ENCODE measurements around the gene GIT2.
"Not testable (repeated sequence)": the region's sequence is repeated elsewhere in the genome, so short reads cannot be mapped to it uniquely, and the experiment has no call there.

The GIT2 gene

DNA sequence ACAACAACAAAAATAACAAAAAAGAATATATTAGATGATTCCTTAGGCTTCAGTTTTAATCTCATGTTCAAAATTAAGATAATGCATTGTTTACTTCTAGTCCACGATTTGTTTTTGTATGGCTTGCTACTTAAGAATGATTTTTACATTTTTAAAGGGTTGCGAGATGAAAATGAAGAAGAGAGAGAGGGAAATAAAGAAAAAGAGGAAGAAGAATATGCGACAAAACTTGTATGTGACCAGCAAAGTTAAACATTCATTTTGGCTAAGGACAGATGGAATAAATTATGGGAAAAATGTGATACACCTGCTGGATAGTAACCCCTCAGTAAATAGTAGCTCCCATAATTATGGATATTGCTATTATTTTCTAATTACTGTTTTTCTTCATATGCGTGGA, 1.2 kb upstream of the GIT2 start:
- Mint-ChIP-seq H3K4me3 (peak overlapping the region; percentile 89), H3K9me3 (no peaks in the 10 kb centered on the region), H3K4me1 (ENCODE audit: low read depth) (peaks cover 50% of the 10 kb centered on the region), H3K36me3 (ENCODE audit: low read depth) (peaks cover 11% of the 10 kb centered on the region), H3K27ac (no peak overlapping the region), H3K27me3 (ENCODE audit: low read depth) (no peaks in the 10 kb centered on the region)

DNA sequence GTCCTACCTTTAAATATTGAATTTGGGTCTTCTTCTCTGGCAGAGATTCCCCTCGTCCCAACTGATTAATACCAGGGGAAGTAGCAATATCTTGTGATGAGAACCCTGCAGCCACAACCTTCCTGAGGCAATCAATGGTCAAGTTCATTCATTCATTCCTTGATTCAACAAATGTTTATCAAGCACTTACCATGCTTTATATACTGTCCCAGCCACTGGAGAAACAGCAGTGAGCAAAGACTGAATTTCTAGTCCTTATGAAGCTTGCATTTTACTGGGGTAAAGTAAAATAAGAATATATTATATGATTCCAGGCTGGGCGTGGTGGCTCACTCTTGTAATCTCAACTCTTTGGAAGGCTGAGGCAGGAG, 300 bp upstream of the GIT2 start:
- peaks cover 51% of the 10 kb centered on the region for H3K4me1 Mint-ChIP-seq (ENCODE audit: low read depth)
- H3K27ac Mint-ChIP-seq: peak overlapping the region; percentile 84
- peaks cover 10% of the 10 kb centered on the region for H3K36me3 Mint-ChIP-seq (ENCODE audit: low read depth)
- no peaks in the 10 kb centered on the region for H3K27me3 Mint-ChIP-seq (ENCODE audit: low read depth)
- no peaks in the 10 kb centered on the region for H3K9me3 Mint-ChIP-seq
- peak overlapping the region; percentile 80 for H3K4me3 Mint-ChIP-seq

DNA sequence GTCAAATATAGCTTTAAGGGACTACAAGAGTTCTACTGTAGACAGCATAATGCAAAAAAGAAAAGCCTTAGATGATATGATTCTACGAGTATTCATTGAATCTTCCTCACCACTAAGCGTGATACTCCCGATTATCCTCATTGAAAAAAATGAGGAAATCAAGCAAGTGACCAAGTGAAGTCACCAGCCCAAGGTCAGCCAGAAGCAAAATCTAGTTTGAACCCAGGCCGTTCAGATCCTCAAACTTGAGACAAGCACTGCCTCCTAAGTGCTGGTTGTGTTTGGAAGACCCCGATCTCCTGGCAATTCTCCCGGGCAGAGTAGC, 845 bp downstream of the GIT2 start:
- Mint-ChIP-seq H3K27ac (peak overlapping the region; percentile 93), H3K4me1 (ENCODE audit: low read depth) (peaks cover 55% of the 10 kb centered on the region), H3K9me3 (no peaks in the 10 kb centered on the region), H3K27me3 (ENCODE audit: low read depth) (no peaks in the 10 kb centered on the region), H3K36me3 (ENCODE audit: low read depth) (peaks cover 15% of the 10 kb centered on the region), H3K4me3 (peak overlapping the region; percentile 92)

DNA sequence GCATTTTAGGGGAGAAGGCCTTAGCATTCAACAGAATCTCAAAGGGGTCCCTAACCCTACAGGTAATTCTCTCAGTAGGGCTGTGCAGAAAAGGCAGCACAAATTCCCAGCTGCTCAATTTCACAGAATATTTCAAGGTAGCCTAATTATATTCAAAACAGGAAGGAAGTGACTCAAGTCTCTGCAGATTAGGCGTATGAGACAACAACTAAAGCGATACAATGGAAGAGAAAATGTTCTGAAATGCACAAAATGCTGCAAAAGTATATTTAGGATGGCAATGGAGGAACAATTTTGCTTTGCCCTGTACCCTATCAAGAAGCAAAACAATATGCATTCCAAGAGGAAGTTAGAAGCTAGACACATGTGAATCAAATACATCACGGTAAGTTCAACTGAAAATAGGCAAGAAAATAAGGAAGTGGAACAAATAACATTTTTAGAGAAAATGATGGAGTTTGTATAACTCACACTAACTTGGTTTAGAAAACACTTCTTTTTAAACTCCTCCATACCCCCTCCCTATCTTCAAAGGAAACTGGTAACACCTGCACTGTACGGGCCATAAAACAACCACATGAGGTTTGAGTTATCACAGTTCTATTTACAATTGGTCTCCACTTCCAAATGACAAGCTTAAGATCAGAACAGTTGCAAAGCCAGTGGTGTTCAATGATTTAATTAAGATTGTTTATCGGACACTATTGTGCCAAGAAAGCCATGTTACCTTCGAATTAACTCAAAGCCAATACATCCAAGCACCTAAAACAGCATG, 1.6 kb downstream of the GIT2 start:
- peak overlapping the region; percentile 93 for H3K27ac Mint-ChIP-seq
- H3K4me1 Mint-ChIP-seq (ENCODE audit: low read depth): peaks cover 57% of the 10 kb centered on the region
- no peaks in the 10 kb centered on the region for H3K9me3 Mint-ChIP-seq
- H3K36me3 Mint-ChIP-seq (ENCODE audit: low read depth): peaks cover 18% of the 10 kb centered on the region
- peak overlapping the region; percentile 92 for H3K4me3 Mint-ChIP-seq
- H3K27me3 Mint-ChIP-seq (ENCODE audit: low read depth): no peaks in the 10 kb centered on the region

DNA sequence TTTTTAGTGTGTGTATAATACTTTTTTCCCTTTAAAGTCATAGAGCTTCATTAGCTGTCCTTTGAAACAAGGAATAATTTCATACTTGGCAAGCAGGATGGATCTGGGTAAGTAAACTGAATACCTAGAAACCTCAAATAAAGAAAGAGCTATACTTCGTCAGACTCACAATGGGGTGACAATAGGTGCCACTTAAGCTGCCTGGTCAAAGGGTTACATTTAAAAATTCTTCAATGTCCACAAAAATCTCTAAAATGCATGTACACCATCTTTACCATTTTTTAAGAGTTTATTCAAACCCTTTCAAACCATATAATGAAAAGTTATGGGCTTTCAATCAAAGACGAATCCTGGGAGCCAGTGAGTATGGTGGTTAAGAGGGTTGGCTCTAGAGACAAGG, 3.1 kb downstream of the GIT2 start:
- peaks cover 55% of the 10 kb centered on the region for H3K4me1 Mint-ChIP-seq (ENCODE audit: low read depth)
- no peaks in the 10 kb centered on the region for H3K9me3 Mint-ChIP-seq
- H3K27ac Mint-ChIP-seq: peak overlapping the region; percentile 49
- peaks cover 25% of the 10 kb centered on the region for H3K36me3 Mint-ChIP-seq (ENCODE audit: low read depth)
- H3K4me3 Mint-ChIP-seq: peak overlapping the region; percentile 57
- H3K27me3 Mint-ChIP-seq (ENCODE audit: low read depth): no peaks in the 10 kb centered on the region

DNA sequence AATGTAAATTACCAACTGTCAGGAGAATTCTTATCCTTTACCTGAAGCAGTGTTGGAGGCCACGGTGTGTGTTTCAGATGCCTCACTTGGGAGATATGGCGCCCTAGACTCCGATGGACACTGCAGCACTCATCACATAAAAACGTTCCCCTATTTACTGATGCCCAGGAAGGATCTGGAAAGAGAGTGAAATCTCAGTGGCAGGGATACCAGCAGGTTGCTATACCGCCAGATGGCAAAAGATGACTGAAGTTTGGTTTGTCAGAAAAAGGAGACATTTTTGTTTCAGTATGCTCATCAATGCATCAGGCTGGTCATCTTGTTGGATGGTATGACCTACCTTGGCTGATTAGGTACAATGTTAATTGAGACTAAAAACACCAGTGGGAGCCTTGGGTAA, 4.6 kb downstream of the GIT2 start:
- Mint-ChIP-seq H3K27me3 (ENCODE audit: low read depth) (no peaks in the 10 kb centered on the region), H3K4me3 (no peak overlapping the region), H3K36me3 (ENCODE audit: low read depth) (peaks cover 32% of the 10 kb centered on the region), H3K27ac (no peak overlapping the region), H3K9me3 (no peaks in the 10 kb centered on the region), H3K4me1 (ENCODE audit: low read depth) (peaks cover 54% of the 10 kb centered on the region)

DNA sequence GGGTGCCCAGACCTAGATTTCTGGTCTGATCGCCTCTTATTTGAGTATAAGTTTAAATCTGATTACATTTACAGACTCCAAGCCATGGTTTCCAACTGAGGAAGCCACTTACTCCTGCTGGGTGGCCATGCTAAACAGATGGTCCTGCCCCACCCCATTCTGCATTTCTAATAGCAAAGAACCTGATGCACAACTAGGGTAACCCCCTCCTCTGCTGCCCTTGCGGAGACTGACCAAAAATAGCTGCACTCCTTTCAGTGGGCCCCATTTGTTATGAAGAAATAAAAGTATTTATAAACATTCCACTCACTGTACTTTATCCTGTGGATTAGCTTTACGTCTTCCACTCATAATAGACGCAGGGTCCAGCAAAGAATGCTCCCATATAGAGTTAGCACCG, 6.8 kb downstream of the GIT2 start:
- Mint-ChIP-seq H3K9me3 (no peaks in the 10 kb centered on the region), H3K27me3 (ENCODE audit: low read depth) (no peaks in the 10 kb centered on the region), H3K27ac (no peak overlapping the region), H3K4me1 (ENCODE audit: low read depth) (peaks cover 49% of the 10 kb centered on the region), H3K36me3 (ENCODE audit: low read depth) (peaks cover 38% of the 10 kb centered on the region), H3K4me3 (no peak overlapping the region)

DNA sequence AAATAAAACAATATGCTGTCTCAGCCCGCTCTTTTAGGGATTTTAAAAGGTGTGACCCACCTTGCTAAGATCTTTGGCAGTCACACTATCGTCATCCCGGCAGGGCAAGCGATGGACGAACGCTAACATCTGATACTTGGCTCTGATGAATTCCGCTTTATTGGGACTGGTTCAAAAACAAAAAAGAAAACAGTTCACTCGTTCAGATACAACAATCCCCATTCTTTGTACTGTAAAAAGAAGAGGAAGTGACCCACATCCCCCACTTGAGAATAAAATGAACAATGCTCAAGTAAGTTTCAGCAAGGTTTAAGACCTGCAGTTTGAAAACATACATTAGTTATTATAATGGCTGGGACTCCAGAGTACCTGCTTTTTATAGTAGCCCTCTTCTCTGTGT, 7.3 kb downstream of the GIT2 start:
- Mint-ChIP-seq H3K27me3 (ENCODE audit: low read depth) (no peaks in the 10 kb centered on the region), H3K4me3 (no peak overlapping the region), H3K4me1 (ENCODE audit: low read depth) (peaks cover 49% of the 10 kb centered on the region), H3K27ac (no peak overlapping the region), H3K36me3 (ENCODE audit: low read depth) (peaks cover 37% of the 10 kb centered on the region), H3K9me3 (no peaks in the 10 kb centered on the region)

DNA sequence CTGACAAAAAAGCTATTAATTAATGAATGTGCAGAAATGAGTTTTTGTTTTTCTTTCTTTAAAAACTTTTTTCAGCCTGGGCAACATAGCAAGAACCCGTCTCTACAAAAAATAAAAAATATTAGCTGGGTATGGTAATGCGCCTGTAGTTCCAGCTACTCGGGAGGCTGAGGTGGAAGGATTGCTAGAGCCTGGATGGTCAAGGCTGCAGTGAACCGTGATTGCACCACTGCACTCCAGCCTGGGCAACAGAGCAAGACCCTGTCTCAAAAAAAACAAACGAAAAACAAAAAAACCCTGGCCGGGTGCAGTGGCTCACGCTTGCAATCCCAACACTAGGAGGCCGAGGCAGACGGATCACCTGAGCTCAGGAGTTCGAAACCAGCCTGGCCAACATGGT, 7.9 kb downstream of the GIT2 start:
- Mint-ChIP-seq H3K4me1 (ENCODE audit: low read depth) (peaks cover 48% of the 10 kb centered on the region), H3K9me3 (no peaks in the 10 kb centered on the region), H3K36me3 (ENCODE audit: low read depth) (peaks cover 44% of the 10 kb centered on the region), H3K27ac (no peak overlapping the region), H3K27me3 (ENCODE audit: low read depth) (no peaks in the 10 kb centered on the region), H3K4me3 (no peak overlapping the region)

DNA sequence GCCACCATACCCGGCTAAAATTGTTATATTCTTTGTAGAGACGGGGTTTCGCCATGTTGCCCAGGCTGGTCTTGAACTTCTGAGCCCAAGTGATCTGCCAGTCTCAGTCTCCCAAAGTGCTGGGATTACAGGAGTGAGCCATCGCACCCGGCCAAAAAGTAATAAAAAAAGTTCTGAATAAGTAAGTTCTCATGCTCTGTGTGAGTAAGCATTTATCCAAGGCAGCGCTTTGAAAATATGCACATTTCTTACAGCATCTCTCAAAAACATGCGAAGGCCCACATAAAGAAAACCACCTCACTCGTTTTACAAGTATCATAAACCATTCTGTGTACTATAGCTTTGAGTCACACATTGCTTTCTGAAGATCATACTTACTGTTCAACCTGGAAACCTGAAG, 8.6 kb downstream of the GIT2 start:
- no peaks in the 10 kb centered on the region for H3K27me3 Mint-ChIP-seq (ENCODE audit: low read depth)
- H3K27ac Mint-ChIP-seq: peak overlapping the region; percentile 57
- peaks cover 45% of the 10 kb centered on the region for H3K4me1 Mint-ChIP-seq (ENCODE audit: low read depth)
- H3K4me3 Mint-ChIP-seq: no peak overlapping the region
- peaks cover 48% of the 10 kb centered on the region for H3K36me3 Mint-ChIP-seq (ENCODE audit: low read depth)
- no peaks in the 10 kb centered on the region for H3K9me3 Mint-ChIP-seq

DNA sequence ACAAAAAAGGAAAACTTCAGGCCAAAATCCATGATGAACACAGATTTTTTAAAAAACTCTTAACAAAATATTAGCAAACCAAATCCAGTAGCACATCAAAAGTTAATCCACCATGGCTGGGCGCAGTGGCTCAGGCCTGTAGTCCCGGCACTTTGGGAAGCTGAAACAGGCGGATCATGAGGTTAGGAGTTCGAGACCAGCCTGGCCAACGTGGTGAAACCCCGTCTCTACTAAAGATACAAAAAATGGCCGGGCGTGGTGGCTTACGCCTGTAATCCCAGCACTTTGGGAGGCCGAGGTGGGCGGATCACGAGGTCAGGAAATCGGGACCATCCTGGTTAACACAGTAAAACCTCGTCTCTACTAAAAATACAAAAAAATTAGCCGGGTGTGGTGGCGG, 9.9 kb downstream of the GIT2 start:
- H3K36me3 Mint-ChIP-seq (ENCODE audit: low read depth): peaks cover 55% of the 10 kb centered on the region
- H3K4me1 Mint-ChIP-seq (ENCODE audit: low read depth): peaks cover 50% of the 10 kb centered on the region
- not testable (repeated sequence) for H3K4me3 Mint-ChIP-seq; H3K27ac Mint-ChIP-seq; H3K9me3 Mint-ChIP-seq; H3K27me3 Mint-ChIP-seq (ENCODE audit: low read depth)

DNA sequence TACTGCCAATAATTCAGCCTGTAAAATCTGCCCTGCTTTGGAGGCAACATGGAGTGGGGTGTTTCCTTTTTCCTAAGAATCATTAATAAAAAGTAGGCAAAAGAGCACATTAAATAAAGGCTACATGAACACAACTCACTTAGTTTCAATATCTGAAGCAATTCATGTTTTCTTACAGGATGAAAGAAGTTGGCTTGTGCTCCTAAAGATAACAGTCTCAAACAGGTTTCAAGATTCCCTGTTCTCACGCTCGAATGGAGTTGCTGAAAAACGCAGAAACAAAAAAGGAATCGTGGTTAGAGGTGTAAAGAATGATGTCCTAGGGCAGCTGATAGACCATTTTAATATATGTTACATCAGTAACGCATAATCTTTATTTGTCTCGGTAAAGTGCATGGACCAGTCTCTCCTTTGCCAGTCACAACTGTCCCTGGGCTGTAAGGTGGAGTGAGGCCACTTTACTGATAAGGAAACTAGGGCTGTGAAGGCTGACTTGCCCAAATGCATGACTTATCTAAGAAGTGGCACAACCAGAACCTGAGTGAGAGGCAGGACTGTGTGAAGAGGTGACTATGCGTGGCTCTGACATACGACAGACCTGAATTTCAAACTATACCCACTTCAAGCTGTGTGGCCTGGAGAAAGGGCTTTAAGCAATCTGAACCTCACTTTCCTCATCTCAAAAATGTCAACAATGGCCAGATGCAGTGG, 12.6 kb downstream of the GIT2 start:
- H3K9me3 Mint-ChIP-seq: peaks cover 2% of the 10 kb centered on the region
- no peaks in the 10 kb centered on the region for H3K27me3 Mint-ChIP-seq (ENCODE audit: low read depth)
- peaks cover 59% of the 10 kb centered on the region for H3K36me3 Mint-ChIP-seq (ENCODE audit: low read depth)
- no peak overlapping the region for H3K27ac Mint-ChIP-seq
- H3K4me3 Mint-ChIP-seq: no peak overlapping the region
- peaks cover 52% of the 10 kb centered on the region for H3K4me1 Mint-ChIP-seq (ENCODE audit: low read depth)

DNA sequence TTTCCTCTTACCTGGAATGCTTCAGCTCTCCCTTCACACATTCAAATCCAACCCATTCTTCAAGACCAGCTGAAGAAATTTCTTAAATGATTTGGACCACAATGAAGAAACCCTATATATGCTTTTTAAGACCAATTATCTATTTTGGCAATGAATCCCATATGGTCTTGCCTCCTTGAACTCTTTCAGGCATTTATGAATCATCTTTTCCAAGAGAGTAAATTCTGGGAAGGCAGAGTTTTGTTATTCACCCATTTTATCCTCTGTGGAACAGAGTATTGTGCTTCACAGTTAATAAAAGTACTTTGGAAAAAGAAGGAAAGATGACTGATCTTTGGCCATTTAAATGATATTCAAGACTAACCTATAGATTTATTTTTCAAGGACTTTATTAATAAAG, 14.0 kb downstream of the GIT2 start:
- Mint-ChIP-seq H3K27me3 (ENCODE audit: low read depth) (no peaks in the 10 kb centered on the region), H3K4me3 (peak overlapping the region; percentile 32), H3K36me3 (ENCODE audit: low read depth) (peaks cover 61% of the 10 kb centered on the region), H3K9me3 (peaks cover 6% of the 10 kb centered on the region), H3K27ac (peak overlapping the region; percentile 72), H3K4me1 (ENCODE audit: low read depth) (peaks cover 52% of the 10 kb centered on the region)

DNA sequence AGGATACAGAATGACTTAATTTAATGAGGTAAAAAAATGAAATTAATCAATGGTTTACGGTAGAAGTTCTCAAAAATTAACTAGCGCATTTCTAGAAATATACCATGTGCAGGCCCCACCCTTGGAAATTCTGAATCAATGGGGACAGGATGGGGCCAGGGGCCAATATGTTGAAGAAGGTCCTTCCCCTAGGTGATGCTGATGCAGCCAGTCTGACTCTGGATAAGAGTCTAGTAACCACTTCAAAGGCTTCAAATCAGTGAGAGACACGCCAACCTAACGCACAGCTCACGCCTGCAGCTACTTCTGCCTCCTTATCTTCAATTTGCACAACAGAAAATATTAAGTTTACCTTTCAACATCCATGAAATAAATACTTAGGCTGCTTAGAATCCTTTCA, 14.9 kb downstream of the GIT2 start:
- H3K9me3 Mint-ChIP-seq: peaks cover 6% of the 10 kb centered on the region
- H3K4me3 Mint-ChIP-seq: peak overlapping the region; percentile 17
- H3K36me3 Mint-ChIP-seq (ENCODE audit: low read depth): peaks cover 65% of the 10 kb centered on the region
- peak overlapping the region; percentile 72 for H3K27ac Mint-ChIP-seq
- H3K4me1 Mint-ChIP-seq (ENCODE audit: low read depth): peaks cover 52% of the 10 kb centered on the region
- H3K27me3 Mint-ChIP-seq (ENCODE audit: low read depth): no peaks in the 10 kb centered on the region

DNA sequence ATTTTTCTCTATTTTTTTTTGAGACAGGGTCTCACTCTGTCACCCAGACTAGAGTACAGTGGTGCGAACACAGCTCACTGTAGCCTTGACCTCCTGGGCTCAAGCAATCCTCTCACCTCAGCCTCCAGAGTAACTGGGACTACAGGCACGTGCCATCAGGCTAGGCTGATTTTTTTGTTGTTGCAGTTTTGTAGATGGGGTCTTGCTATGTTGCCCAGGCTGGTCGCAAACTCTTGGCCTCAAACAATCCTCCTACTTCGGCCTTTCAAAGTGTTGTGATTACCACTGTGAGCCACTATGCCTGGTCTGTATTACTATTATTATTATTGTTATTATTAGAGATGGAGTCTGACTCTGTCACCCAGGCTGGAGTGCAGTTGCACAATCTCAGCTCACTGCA, 23.3 kb downstream of the GIT2 start:
- Mint-ChIP-seq H3K4me3 (no peak overlapping the region), H3K27ac (no peak overlapping the region), H3K27me3 (ENCODE audit: low read depth) (no peaks in the 10 kb centered on the region), H3K4me1 (ENCODE audit: low read depth) (peaks cover 31% of the 10 kb centered on the region), H3K36me3 (ENCODE audit: low read depth) (peaks cover 51% of the 10 kb centered on the region), H3K9me3 (peaks cover 3% of the 10 kb centered on the region)

Measured in T-helper 1 cell treated with Interleukin-12 subunit alpha and Interleukin-12 subunit beta and Interleukin-4 antibody, amounts not matched to agents 30 μg/mL and 1 μg/mL, for 36 hours (primary cell).